Transverse colon (tissue), 3 donors: Measurements from ENCODE around the gene GLIPR2.

ENCODE experiments used
- POLR2A ChIP-seq: fragments of 450-650 bp; IDR thresholded peaks from one replicate; pipeline ENCODE4 v1.6.1; 2016; ENCODE audit warnings: antibody characterized with exemption, mild to moderate bottlenecking, moderate library complexity
- TF ChIP-seq, protein P1 (sequence below), 5 experiments: fragments of 200-600 bp in 3 of 5; fragments of 450-650 bp in 2 of 5; sonication (generic) in 3 of 5; IDR thresholded peaks; 1 replicate in 2 of 5; 2 replicates in 3 of 5; pipeline ENCODE4 v1.5.1; 2016 to 2017; ENCODE audit warnings: antibody characterized with exemption in 5 of 5, inconsistent platforms in 3 of 5, mild to moderate bottlenecking in 2 of 5, moderate library complexity in 1 of 5

DNA sequence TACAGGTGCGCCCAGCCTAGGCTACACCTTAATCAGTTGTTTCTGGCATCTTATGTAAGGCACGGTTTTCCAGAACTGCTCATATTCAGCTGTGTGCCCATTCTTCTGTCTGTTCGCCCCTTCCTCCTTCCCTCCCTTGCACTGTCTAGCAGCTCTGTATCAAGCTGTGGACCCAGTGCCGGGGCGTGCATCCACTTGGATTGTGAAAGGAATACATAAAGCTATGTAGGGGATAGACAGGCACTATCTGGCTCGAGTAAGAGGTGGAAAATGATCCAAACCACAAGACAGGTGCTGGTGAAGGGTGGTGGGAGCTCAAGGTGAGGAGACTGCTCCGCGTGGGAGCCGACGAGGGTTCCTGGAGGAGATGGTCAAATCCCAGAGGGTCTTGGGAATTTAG is 2.0 kb downstream of the GLIPR2 start:
- no peak for TF ChIP-seq POLR2A
- TF ChIP-seq, protein P1, sequence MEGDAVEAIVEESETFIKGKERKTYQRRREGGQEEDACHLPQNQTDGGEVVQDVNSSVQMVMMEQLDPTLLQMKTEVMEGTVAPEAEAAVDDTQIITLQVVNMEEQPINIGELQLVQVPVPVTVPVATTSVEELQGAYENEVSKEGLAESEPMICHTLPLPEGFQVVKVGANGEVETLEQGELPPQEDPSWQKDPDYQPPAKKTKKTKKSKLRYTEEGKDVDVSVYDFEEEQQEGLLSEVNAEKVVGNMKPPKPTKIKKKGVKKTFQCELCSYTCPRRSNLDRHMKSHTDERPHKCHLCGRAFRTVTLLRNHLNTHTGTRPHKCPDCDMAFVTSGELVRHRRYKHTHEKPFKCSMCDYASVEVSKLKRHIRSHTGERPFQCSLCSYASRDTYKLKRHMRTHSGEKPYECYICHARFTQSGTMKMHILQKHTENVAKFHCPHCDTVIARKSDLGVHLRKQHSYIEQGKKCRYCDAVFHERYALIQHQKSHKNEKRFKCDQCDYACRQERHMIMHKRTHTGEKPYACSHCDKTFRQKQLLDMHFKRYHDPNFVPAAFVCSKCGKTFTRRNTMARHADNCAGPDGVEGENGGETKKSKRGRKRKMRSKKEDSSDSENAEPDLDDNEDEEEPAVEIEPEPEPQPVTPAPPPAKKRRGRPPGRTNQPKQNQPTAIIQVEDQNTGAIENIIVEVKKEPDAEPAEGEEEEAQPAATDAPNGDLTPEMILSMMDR (IDR thresholded peaks at IDR 0.05), result no peak
